ENCODE measurements around the gene THOC1.

DNA sequence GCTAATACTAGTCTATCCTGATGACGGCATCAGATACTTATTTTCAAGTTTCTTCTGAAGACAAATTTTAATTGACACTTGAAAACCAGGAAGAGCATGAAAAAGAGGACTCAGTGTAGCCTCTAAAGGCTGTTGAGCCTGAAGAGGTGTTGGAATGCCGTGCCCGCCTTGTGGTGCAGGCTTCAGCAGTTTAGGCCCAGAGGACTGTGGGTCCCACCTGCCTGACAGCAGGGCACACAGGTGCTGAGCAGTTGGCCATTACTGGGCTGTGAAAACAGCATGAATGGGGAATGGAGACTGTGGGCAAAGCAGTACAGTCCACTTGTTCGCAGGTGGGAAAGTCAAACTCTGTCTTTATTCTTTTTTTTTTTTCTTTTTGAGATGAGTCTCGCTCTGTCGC lies 49.8 kb upstream of the THOC1 start:
- TF ChIP-seq POLR2A (IDR thresholded peaks at IDR 0.05; ENCODE audit: low read depth, low read length) (no peak), POLR2AphosphoS5 (IDR thresholded peaks at IDR 0.05; ENCODE audit: low read depth, low read length) (no peak)
